SU-DHL-6 (cell line): Measurements from ENCODE around the gene LDB3.

Experiments used
- EZH2phosphoT487 ChIP-seq: fragments of 200-600 bp; sonication (generic), shearing (Covaris generic); conservative IDR thresholded peaks from 2 replicates; pipeline ENCODE4 v1.6.1; 2018; ENCODE audit warnings: mild to moderate bottlenecking, antibody characterized with exemption, low read length, moderate library complexity, mixed read lengths
- TF ChIP-seq, protein P1 (sequence below): fragments of 200-600 bp; sonication (generic); IDR thresholded peaks from one replicate; pipeline ENCODE4 v1.5.1; 2017; ENCODE audit warnings: antibody characterized with exemption, mild to moderate bottlenecking, low read length, moderate library complexity; ENCODE audit not compliant: insufficient read depth, poor library complexity, severe bottlenecking

- TF ChIP-seq, protein P1, sequence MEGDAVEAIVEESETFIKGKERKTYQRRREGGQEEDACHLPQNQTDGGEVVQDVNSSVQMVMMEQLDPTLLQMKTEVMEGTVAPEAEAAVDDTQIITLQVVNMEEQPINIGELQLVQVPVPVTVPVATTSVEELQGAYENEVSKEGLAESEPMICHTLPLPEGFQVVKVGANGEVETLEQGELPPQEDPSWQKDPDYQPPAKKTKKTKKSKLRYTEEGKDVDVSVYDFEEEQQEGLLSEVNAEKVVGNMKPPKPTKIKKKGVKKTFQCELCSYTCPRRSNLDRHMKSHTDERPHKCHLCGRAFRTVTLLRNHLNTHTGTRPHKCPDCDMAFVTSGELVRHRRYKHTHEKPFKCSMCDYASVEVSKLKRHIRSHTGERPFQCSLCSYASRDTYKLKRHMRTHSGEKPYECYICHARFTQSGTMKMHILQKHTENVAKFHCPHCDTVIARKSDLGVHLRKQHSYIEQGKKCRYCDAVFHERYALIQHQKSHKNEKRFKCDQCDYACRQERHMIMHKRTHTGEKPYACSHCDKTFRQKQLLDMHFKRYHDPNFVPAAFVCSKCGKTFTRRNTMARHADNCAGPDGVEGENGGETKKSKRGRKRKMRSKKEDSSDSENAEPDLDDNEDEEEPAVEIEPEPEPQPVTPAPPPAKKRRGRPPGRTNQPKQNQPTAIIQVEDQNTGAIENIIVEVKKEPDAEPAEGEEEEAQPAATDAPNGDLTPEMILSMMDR: no peak
- TF ChIP-seq EZH2phosphoT487: no peak
Observed at GRCh38 chr10:86628311-86628710, 40.0 kb upstream of the LDB3 start.
